ENCODE measurements around the gene XIRP2.

Gene XIRP2, protein sequence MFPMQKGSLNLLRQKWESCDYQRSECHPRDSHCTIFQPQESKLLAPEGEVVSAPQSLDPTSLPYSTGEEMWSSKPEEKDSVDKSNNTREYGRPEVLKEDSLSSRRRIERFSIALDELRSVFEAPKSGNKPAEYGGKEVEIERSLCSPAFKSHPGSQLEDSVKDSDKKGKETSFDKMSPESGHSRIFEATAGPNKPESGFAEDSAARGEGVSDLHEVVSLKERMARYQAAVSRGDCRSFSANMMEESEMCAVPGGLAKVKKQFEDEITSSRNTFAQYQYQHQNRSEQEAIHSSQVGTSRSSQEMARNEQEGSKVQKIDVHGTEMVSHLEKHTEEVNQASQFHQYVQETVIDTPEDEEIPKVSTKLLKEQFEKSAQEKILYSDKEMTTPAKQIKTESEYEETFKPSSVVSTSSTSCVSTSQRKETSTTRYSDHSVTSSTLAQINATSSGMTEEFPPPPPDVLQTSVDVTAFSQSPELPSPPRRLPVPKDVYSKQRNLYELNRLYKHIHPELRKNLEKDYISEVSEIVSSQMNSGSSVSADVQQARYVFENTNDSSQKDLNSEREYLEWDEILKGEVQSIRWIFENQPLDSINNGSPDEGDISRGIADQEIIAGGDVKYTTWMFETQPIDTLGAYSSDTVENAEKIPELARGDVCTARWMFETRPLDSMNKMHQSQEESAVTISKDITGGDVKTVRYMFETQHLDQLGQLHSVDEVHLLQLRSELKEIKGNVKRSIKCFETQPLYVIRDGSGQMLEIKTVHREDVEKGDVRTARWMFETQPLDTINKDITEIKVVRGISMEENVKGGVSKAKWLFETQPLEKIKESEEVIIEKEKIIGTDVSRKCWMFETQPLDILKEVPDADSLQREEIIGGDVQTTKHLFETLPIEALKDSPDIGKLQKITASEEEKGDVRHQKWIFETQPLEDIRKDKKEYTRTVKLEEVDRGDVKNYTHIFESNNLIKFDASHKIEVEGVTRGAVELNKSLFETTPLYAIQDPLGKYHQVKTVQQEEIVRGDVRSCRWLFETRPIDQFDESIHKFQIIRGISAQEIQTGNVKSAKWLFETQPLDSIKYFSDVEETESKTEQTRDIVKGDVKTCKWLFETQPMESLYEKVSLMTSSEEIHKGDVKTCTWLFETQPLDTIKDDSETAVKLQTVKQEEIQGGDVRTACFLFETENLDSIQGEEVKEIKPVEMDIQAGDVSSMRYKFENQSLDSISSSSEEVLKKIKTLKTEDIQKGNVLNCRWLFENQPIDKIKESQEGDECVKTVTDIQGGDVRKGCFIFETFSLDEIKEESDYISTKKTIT (N-terminal part only)

DNA sequence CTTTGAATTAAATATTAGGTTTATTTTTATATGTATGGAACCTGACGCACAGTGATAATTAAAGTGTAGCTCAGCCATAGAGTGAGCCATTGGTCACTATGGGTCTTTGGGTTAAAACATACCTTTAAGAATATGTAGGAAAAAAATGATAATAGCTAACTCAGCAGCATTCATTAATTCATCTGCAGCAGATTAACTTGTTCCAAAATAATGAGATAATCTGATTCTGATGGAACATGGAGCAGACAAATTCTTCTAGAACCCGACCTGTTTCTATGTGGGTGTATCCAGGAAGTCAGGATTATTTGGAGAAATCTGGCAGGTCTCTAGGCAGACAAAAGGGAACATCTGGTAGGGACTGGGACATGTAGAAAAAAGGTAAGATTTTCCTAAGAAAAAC is at the start of gene XIRP2:
XIRP2 (plus strand) TSS at position 301 of the 400 bp plus-strand sequence. CDS start 15,003 bp downstream, outside the sequence.
- Histone ChIP-seq H3K27ac (ENCODE audit: low read length) (no peak within 1 kb of the TSS), H3K4me1 (ENCODE audit: control insufficient read depth in 1 of 2, insufficient read depth in 2 of 2, low read length in 2 of 2) (no peaks in the 10 kb centered on the region), H3K9me3 (ENCODE audit: control insufficient read depth in 1 of 2, low read length in 2 of 2) (no peaks in the 10 kb centered on the region), H3K36me3 (ENCODE audit: control insufficient read depth in 1 of 2, insufficient read depth in 2 of 2, low read length in 2 of 2) (no peaks in the 10 kb centered on the region), H3K27me3 (ENCODE audit: low read depth, low read length) (no peaks in the 10 kb centered on the region), H3K4me3 (ENCODE audit: low read depth in 1 of 2, low read length in 2 of 2) (no peak within 1 kb of the TSS)

DNA sequence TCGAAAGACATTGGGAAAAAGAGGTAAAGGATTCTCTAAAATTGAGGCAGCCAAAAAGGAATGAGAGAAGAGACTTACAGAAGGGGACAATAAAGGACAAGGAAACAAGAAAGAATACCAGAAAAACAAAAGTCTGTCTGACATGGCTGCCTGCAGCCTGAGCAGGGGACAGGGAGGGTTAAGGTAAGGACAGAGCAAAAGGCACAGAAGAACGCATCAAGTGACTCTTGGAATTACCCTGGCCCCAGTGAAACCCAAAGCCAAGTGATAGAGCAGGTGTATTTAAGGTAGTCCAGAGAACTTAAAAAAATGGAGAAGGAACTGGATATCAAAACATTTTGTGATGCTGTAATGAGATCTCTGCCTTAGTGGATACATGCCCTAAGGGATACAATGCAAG is 47.1 kb upstream of the XIRP2 start:
- Histone ChIP-seq H3K4me3 (ENCODE audit: low read depth in 1 of 2, low read length in 2 of 2) (no peak overlapping the region), H3K27me3 (ENCODE audit: low read depth, low read length) (no peaks in the 10 kb centered on the region), H3K27ac (ENCODE audit: low read length) (no peak overlapping the region), H3K4me1 (ENCODE audit: control insufficient read depth in 1 of 2, insufficient read depth in 2 of 2, low read length in 2 of 2) (no peaks in the 10 kb centered on the region), H3K36me3 (ENCODE audit: control insufficient read depth in 1 of 2, insufficient read depth in 2 of 2, low read length in 2 of 2) (no peaks in the 10 kb centered on the region), H3K9me3 (ENCODE audit: control insufficient read depth in 1 of 2, low read length in 2 of 2) (no peaks in the 10 kb centered on the region)

DNA sequence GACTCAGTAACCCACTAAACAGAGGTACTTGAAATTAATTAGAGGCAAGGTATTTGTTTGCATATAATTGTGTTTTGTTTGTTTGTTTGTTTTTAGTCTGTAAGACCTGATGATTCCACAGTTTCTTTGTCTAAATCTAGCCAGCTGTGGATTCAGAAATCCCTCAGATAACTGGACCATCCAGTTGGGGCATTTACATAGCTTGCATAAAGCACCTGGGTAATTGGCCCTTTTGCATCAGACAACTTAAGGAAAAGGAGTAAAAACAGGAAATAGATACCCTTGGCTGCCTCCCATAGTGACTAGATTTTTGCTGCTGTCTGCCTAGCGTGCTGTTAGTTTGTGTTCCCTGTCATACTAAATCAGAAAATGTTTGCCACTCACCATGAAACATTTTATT is 46.6 kb upstream of the XIRP2 start:
- Histone ChIP-seq H3K4me3 (ENCODE audit: low read depth in 1 of 2, low read length in 2 of 2) (no peak overlapping the region), H3K36me3 (ENCODE audit: control insufficient read depth in 1 of 2, insufficient read depth in 2 of 2, low read length in 2 of 2) (no peaks in the 10 kb centered on the region), H3K4me1 (ENCODE audit: control insufficient read depth in 1 of 2, insufficient read depth in 2 of 2, low read length in 2 of 2) (no peaks in the 10 kb centered on the region), H3K27me3 (ENCODE audit: low read depth, low read length) (no peaks in the 10 kb centered on the region), H3K9me3 (ENCODE audit: control insufficient read depth in 1 of 2, low read length in 2 of 2) (no peaks in the 10 kb centered on the region), H3K27ac (ENCODE audit: low read length) (no peak overlapping the region)

DNA sequence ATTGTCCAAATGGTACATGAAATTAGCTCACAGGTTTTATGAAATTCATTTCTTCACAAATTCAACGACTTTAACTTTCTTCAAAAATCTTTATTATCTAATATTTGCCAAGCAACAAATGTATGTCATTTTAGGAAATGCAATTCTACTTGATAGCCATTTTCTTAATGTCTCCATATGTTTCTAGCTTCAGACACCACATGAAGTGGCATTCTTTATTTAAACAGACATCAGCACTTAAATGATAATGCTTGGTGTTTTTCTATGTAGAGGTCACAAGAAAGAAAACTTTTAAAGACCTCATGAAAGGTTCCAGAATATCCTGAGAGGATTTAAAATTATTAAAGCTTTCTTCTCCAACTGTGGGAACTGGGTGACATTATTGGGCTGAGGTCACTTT is 44.2 kb upstream of the XIRP2 start:
- H3K27me3 ChIP-seq (ENCODE audit: low read depth, low read length): no peaks in the 10 kb centered on the region
- no peak overlapping the region for H3K27ac ChIP-seq (ENCODE audit: low read length)
- H3K9me3 ChIP-seq (ENCODE audit: control insufficient read depth in 1 of 2, low read length in 2 of 2): no peaks in the 10 kb centered on the region
- H3K4me3 ChIP-seq (ENCODE audit: low read depth in 1 of 2, low read length in 2 of 2): no peak overlapping the region
- H3K4me1 ChIP-seq (ENCODE audit: control insufficient read depth in 1 of 2, insufficient read depth in 2 of 2, low read length in 2 of 2): no peaks in the 10 kb centered on the region
- no peaks in the 10 kb centered on the region for H3K36me3 ChIP-seq (ENCODE audit: control insufficient read depth in 1 of 2, insufficient read depth in 2 of 2, low read length in 2 of 2)

DNA sequence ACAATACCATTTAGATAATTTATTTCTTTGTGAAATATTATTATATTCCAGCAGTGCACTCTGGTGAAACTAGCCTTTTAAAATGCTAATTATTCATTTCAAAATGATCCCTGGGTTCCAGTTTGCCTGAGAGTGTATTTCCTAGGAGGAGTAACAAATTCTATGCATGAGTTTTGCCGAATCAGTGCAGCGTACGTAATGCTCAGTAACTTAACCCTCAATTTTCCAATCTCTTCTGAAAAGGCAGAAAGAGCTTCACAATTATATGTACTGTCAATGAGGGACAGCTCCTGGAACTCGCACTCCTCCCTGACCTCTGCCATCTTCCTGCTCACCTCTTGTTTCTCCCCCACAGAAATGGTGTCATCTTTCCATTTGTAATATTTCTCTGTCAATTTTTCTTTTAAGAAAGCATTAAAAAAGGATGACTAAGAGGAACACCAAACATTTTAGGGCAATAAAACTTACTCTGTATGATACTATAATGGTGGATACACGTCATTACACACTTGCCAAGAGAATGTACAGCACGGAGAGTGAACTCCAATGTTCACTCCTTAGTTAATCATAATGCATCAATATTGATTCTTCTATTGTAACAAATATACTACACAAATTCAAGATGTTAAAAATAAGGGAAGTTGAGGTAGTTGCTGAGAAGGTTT is 25.7 kb upstream of the XIRP2 start:
- no peak overlapping the region for H3K4me3 ChIP-seq (ENCODE audit: low read depth in 1 of 2, low read length in 2 of 2)
- H3K27ac ChIP-seq (ENCODE audit: low read length): no peak overlapping the region
- no peaks in the 10 kb centered on the region for H3K9me3 ChIP-seq (ENCODE audit: control insufficient read depth in 1 of 2, low read length in 2 of 2)
- H3K4me1 ChIP-seq (ENCODE audit: control insufficient read depth in 1 of 2, insufficient read depth in 2 of 2, low read length in 2 of 2): no peaks in the 10 kb centered on the region
- no peaks in the 10 kb centered on the region for H3K36me3 ChIP-seq (ENCODE audit: control insufficient read depth in 1 of 2, insufficient read depth in 2 of 2, low read length in 2 of 2)
- no peaks in the 10 kb centered on the region for H3K27me3 ChIP-seq (ENCODE audit: low read depth, low read length)

DNA sequence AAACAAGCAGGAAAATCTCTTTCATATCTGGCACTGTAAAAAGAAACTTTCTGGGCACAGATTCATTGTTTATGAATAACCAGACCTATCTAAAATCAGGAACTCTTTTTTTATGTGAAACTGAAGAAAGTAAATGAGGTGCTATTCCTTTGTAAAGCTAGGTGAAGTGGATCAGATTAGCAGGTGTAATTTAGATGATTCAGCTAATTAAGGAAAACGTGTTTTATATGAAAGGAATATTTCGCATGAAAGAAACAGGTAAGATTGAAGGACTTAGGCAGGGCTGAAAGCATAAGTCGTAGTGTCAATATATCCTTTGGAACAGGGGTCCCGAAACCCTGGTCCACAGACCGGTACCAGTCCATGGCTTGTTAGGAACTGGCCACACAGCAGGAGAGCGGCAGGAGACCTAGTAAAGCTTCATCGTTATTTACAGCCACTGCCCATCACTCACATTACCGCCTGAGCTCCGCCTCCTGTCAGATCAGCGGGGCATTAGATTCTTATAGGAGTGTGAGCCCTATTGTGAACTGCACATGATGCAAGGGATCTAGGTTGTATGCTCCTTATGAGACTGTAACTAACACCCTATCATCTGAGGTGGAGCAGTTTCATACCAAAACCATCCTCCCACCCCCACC is 20.3 kb upstream of the XIRP2 start:
- H3K36me3 ChIP-seq (ENCODE audit: control insufficient read depth in 1 of 2, insufficient read depth in 2 of 2, low read length in 2 of 2): no peaks in the 10 kb centered on the region
- no peak overlapping the region for H3K27ac ChIP-seq (ENCODE audit: low read length)
- no peaks in the 10 kb centered on the region for H3K4me1 ChIP-seq (ENCODE audit: control insufficient read depth in 1 of 2, insufficient read depth in 2 of 2, low read length in 2 of 2)

DNA sequence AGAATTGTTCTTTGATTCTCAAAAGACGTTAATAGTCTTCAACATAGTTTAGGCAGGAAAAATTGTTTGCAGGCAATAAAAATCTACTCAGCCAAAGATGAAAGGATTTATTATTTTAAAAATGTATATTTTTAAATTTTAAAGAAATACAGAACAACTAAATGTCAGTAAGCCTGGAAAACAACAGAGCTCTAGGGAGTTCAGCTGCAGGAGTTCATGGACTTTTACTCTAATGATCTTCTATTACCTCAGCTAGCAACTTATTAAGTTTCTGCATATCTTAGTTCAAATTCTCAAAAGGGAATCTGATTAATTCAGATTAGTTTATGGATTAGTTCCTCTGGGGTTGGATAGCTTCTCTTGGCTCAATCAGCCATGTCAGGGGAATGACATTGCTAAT is 17.9 kb upstream of the XIRP2 start:
- no peaks in the 10 kb centered on the region for H3K4me1 ChIP-seq (ENCODE audit: control insufficient read depth in 1 of 2, insufficient read depth in 2 of 2, low read length in 2 of 2)
- H3K4me3 ChIP-seq (ENCODE audit: low read depth in 1 of 2, low read length in 2 of 2): no peak overlapping the region
- H3K36me3 ChIP-seq (ENCODE audit: control insufficient read depth in 1 of 2, insufficient read depth in 2 of 2, low read length in 2 of 2): no peaks in the 10 kb centered on the region

More for the DNA sequence above, 20.3 kb upstream of the XIRP2 start:
- no peaks in the 10 kb centered on the region for H3K27me3 ChIP-seq (ENCODE audit: low read depth, low read length)
- no peak overlapping the region for H3K4me3 ChIP-seq (ENCODE audit: low read depth in 1 of 2, low read length in 2 of 2)
- no peaks in the 10 kb centered on the region for H3K9me3 ChIP-seq (ENCODE audit: control insufficient read depth in 1 of 2, low read length in 2 of 2)

DNA sequence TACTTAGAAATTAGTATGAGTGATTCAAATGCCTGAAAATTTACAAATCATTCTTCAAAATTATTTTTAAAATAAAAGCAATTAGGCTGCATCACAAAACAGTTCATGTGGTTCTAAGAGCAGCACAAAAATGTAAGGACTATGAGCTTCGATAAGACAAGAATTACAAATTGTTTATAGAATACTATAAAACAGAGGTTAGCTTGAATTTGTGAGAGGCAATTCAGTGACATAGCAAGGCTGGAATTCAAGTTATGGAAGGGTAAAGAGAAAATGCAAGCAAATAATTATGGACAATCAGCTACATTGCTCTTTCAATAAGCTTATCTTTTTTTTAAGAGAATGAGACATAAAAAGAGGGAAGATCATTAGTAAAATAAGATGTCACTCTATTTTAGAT is 7.1 kb upstream of the XIRP2 start:
- H3K4me1 ChIP-seq (ENCODE audit: control insufficient read depth in 1 of 2, insufficient read depth in 2 of 2, low read length in 2 of 2): no peaks in the 10 kb centered on the region
- no peaks in the 10 kb centered on the region for H3K27me3 ChIP-seq (ENCODE audit: low read depth, low read length)
- no peak overlapping the region for H3K4me3 ChIP-seq (ENCODE audit: low read depth in 1 of 2, low read length in 2 of 2)
- H3K9me3 ChIP-seq (ENCODE audit: control insufficient read depth in 1 of 2, low read length in 2 of 2): no peaks in the 10 kb centered on the region
- no peaks in the 10 kb centered on the region for H3K36me3 ChIP-seq (ENCODE audit: control insufficient read depth in 1 of 2, insufficient read depth in 2 of 2, low read length in 2 of 2)
- no peak overlapping the region for H3K27ac ChIP-seq (ENCODE audit: low read length)

More for the DNA sequence above, 17.9 kb upstream of the XIRP2 start:
- no peaks in the 10 kb centered on the region for H3K9me3 ChIP-seq (ENCODE audit: control insufficient read depth in 1 of 2, low read length in 2 of 2)
- H3K27me3 ChIP-seq (ENCODE audit: low read depth, low read length): no peaks in the 10 kb centered on the region
- no peak overlapping the region for H3K27ac ChIP-seq (ENCODE audit: low read length)

DNA sequence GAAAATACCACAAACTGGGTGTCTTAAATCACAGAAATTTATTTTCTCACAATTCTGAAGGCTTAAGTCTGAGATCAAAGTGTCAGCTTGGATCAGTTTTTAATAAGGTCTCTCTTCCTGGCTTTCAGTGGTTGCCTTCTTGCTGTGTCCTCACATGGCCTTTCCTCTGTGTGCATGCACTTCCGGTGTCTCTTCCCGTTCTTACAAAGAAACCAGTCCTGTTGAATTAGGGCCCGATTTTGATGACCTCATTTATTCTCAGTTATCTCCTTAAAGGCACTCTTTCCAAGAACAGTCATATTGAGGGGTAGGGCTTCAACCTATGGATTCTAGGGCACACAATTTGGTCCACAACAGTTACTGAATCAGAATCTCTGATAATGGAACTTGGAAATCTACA is 5.4 kb upstream of the XIRP2 start:
- Histone ChIP-seq H3K9me3 (ENCODE audit: control insufficient read depth in 1 of 2, low read length in 2 of 2) (no peaks in the 10 kb centered on the region), H3K4me1 (ENCODE audit: control insufficient read depth in 1 of 2, insufficient read depth in 2 of 2, low read length in 2 of 2) (no peaks in the 10 kb centered on the region), H3K27me3 (ENCODE audit: low read depth, low read length) (no peaks in the 10 kb centered on the region), H3K36me3 (ENCODE audit: control insufficient read depth in 1 of 2, insufficient read depth in 2 of 2, low read length in 2 of 2) (no peaks in the 10 kb centered on the region), H3K27ac (ENCODE audit: low read length) (no peak overlapping the region), H3K4me3 (ENCODE audit: low read depth in 1 of 2, low read length in 2 of 2) (no peak overlapping the region)

DNA sequence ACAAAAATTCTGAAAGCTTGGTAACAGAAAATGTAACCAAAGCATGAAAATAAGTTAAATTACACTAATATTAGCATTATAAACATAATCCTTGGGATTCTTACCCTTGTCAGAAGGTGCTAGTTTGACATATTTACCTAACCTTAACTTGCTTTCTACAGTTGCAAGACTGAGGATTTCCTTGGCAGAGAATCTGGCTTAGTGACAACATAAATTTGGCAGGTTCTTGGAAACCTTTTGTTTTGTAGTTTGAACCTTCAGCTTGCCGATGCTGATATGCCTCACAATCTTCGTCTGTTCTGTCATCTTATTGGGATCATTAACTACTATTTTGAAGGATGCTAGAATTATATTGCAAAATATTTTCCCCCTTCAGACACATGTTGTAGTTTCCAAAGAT is 3.4 kb downstream of the XIRP2 start:
- Histone ChIP-seq H3K27me3 (ENCODE audit: low read depth, low read length) (no peaks in the 10 kb centered on the region), H3K4me1 (ENCODE audit: control insufficient read depth in 1 of 2, insufficient read depth in 2 of 2, low read length in 2 of 2) (no peaks in the 10 kb centered on the region), H3K27ac (ENCODE audit: low read length) (no peak overlapping the region), H3K36me3 (ENCODE audit: control insufficient read depth in 1 of 2, insufficient read depth in 2 of 2, low read length in 2 of 2) (no peaks in the 10 kb centered on the region), H3K4me3 (ENCODE audit: low read depth in 1 of 2, low read length in 2 of 2) (no peak overlapping the region), H3K9me3 (ENCODE audit: control insufficient read depth in 1 of 2, low read length in 2 of 2) (no peaks in the 10 kb centered on the region)
